H9 (cell line): ENCODE measurements around the gene PCDH9. TPM values are rescaled to one million over a fixed set of nuclear protein-coding genes. Genes with fewer than 3 reads are reported as not detected.

ENCODE experiments used
- DNase-seq: peaks from one replicate; pipeline ENCODE4 v3.0.0-alpha.2; 2017
- H2AFZ ChIP-seq: one replicate; pipeline ENCODE4 v1.6.1; 2013; ENCODE audit warnings: mild to moderate bottlenecking, low read length, control low read depth, moderate library complexity
- H2AK5ac ChIP-seq: 2 replicates; pipeline ENCODE4 v1.6.1; 2013; ENCODE audit warnings: low read length, control low read depth, mixed read lengths; ENCODE audit not compliant: insufficient read length
- H2BK120ac ChIP-seq: one replicate; pipeline ENCODE4 v1.6.1; 2013; ENCODE audit warnings: low read depth, mild to moderate bottlenecking, low read length, control low read depth, inconsistent platforms; ENCODE audit not compliant: poor library complexity, severe bottlenecking
- H2BK12ac ChIP-seq: 2 replicates; pipeline ENCODE4 v1.6.1; 2013; ENCODE audit warnings: low read length, control low read depth, mixed read lengths, low read depth; ENCODE audit not compliant: insufficient read length
- H2BK15ac ChIP-seq: 2 replicates; pipeline ENCODE4 v1.6.1; 2013; ENCODE audit warnings: low read depth, low read length, control low read depth
- H2BK20ac ChIP-seq: one replicate; pipeline ENCODE4 v1.6.1; 2013; ENCODE audit warnings: low read depth, mild to moderate bottlenecking, low read length, control low read depth, inconsistent platforms; ENCODE audit not compliant: poor library complexity, severe bottlenecking
- H2BK5ac ChIP-seq: 2 replicates; pipeline ENCODE4 v1.6.1; 2013; ENCODE audit warnings: low read length, control low read depth, mixed read lengths; ENCODE audit not compliant: insufficient read length
- H3K14ac ChIP-seq: 2 replicates; pipeline ENCODE4 v1.6.1; 2013; ENCODE audit warnings: low read length, control low read depth; ENCODE audit not compliant: insufficient read depth
- H3K18ac ChIP-seq: 2 replicates; pipeline ENCODE4 v1.6.1; 2013; ENCODE audit warnings: low read depth, mild to moderate bottlenecking, mixed read lengths, low read length, control low read depth; ENCODE audit not compliant: insufficient read length
- H3K23ac ChIP-seq: 2 replicates; pipeline ENCODE4 v1.6.1; 2013; ENCODE audit warnings: low read length, control low read depth, mixed read lengths, low read depth; ENCODE audit not compliant: insufficient read length
- H3K23me2 ChIP-seq: 2 replicates; pipeline ENCODE4 v1.6.1; 2013; ENCODE audit warnings: low read depth, mild to moderate bottlenecking, mixed read lengths, low read length, control low read depth; ENCODE audit not compliant: insufficient read length, poor library complexity, severe bottlenecking
- H3K27ac ChIP-seq: 2 replicates; pipeline ENCODE4 v1.5.1; 2013; ENCODE audit warnings: low read length, control low read depth, mixed read lengths, low read depth; ENCODE audit not compliant: insufficient read length
- H3K27me3 ChIP-seq: 2 replicates; pipeline ENCODE4 v1.6.1; 2013; ENCODE audit warnings: low read length, control low read depth, inconsistent platforms; ENCODE audit not compliant: insufficient read depth
- H3K4ac ChIP-seq: 2 replicates; pipeline ENCODE4 v1.6.1; 2013; ENCODE audit warnings: low read depth, mild to moderate bottlenecking, control low read depth, inconsistent platforms, low read length, moderate library complexity
- H3K4me1 ChIP-seq: 2 replicates; pipeline ENCODE4 v1.6.1; 2013; ENCODE audit warnings: low read length, control low read depth, inconsistent platforms; ENCODE audit not compliant: insufficient read depth
- H3K4me2 ChIP-seq: 2 replicates; pipeline ENCODE4 v1.6.1; 2013; ENCODE audit warnings: low read length, control low read depth, mixed read lengths; ENCODE audit not compliant: insufficient read length, insufficient read depth
- H3K56ac ChIP-seq: 2 replicates; pipeline ENCODE4 v1.6.1; 2013; ENCODE audit warnings: low read depth, mild to moderate bottlenecking, mixed read lengths, low read length, control low read depth; ENCODE audit not compliant: insufficient read length
- H3K79me1 ChIP-seq: 2 replicates; pipeline ENCODE4 v1.6.1; 2013; ENCODE audit warnings: low read depth, mild to moderate bottlenecking, moderate library complexity, low read length, control low read depth, inconsistent platforms; ENCODE audit not compliant: insufficient read depth, poor library complexity, severe bottlenecking
- H3K79me2 ChIP-seq: 2 replicates; pipeline ENCODE4 v1.6.1; 2013; ENCODE audit warnings: low read length, control low read depth, inconsistent platforms; ENCODE audit not compliant: insufficient read depth
- H3K9ac ChIP-seq: 2 replicates; pipeline ENCODE4 v1.6.1; 2013; ENCODE audit warnings: low read length, control low read depth, mixed read lengths; ENCODE audit not compliant: insufficient read length; ENCODE audit errors: extremely low read depth
- H3K9me3 ChIP-seq: one replicate; pipeline ENCODE4 v1.6.1; 2013; ENCODE audit warnings: low read depth, low read length, inconsistent platforms; ENCODE audit not compliant: control insufficient read depth
- H3T11ph ChIP-seq: one replicate; pipeline ENCODE4 v1.6.1; 2013; ENCODE audit warnings: mild to moderate bottlenecking, low read length, control low read depth, inconsistent platforms
- H4K20me1 ChIP-seq: one replicate; pipeline ENCODE4 v1.6.1; 2013; ENCODE audit not compliant: control insufficient read depth, insufficient read length, insufficient read depth
- H4K5ac ChIP-seq: 2 replicates; pipeline ENCODE4 v1.6.1; 2013; ENCODE audit warnings: low read depth, mild to moderate bottlenecking, mixed read lengths, low read length, control low read depth; ENCODE audit not compliant: insufficient read length
- H4K8ac ChIP-seq: replicated peaks from 2 replicates; pipeline ENCODE4 v1.6.1; 2013; ENCODE audit warnings: low read length, control low read depth, mixed read lengths, low read depth; ENCODE audit not compliant: insufficient read length
- H4K91ac ChIP-seq: 2 replicates; pipeline ENCODE4 v1.6.1; 2013; ENCODE audit warnings: low read depth, mild to moderate bottlenecking, moderate library complexity, mixed read lengths, low read length, control low read depth; ENCODE audit not compliant: insufficient read length
- H3K27ac Mint-ChIP-seq, 3 experiments: 2 replicates in 2 of 3; 3 replicates in 1 of 3; pipeline ENCODE4 v1.8.0; 2020 to 2021; ENCODE audit warnings: mixed read lengths in 3 of 3, mild to moderate bottlenecking in 1 of 3, moderate library complexity in 1 of 3
- H3K27me3 Mint-ChIP-seq: 2 replicates; pipeline ENCODE4 v1.8.0; 2021; ENCODE audit warnings: low read depth, mild to moderate bottlenecking, moderate library complexity, mixed read lengths
- H3K36me3 Mint-ChIP-seq, 3 experiments: 2 replicates in 2 of 3; 3 replicates in 1 of 3; pipeline ENCODE4 v1.8.0; 2020 to 2021; ENCODE audit warnings: low read depth in 3 of 3, mixed read lengths in 3 of 3; ENCODE audit not compliant: insufficient read depth in 1 of 3
- H3K4me1 Mint-ChIP-seq, 2 experiments: 2 replicates each; pipeline ENCODE4 v1.8.0; 2020; ENCODE audit warnings: mixed read lengths in 2 of 2
- H3K4me3 Mint-ChIP-seq, 2 experiments: 2 replicates in 1 of 2; 3 replicates in 1 of 2; pipeline ENCODE4 v1.8.0; 2020 to 2021; ENCODE audit warnings: mild to moderate bottlenecking in 2 of 2, mixed read lengths in 2 of 2, moderate library complexity in 1 of 2
- H3K9me3 Mint-ChIP-seq, 2 experiments: 2 replicates in 1 of 2; 3 replicates in 1 of 2; pipeline ENCODE4 v1.8.0; 2020; ENCODE audit warnings: mild to moderate bottlenecking in 2 of 2, mixed read lengths in 2 of 2, moderate library complexity in 1 of 2
- CTCF ChIP-seq: fragments of 200-600 bp; sonication (generic); conservative IDR thresholded peaks from 3 replicates; pipeline ENCODE4 v1.8.0; 2021; ENCODE audit warnings: antibody characterized with exemption, mild to moderate bottlenecking
- WGBS: extraction: QIAGEN DNeasy Blood & Tissue Kit; methylation state at CpG from one replicate; pipeline ENCODE4 v1.1.7; 2013; ENCODE audit warnings: missing lambda C conversion rate, low lambda C conversion rate, mixed read lengths; ENCODE audit not compliant: insufficient read length; ENCODE audit errors: extremely low coverage; 5-methylcytosine and 5-hydroxymethylcytosine counted together
- total RNA-seq: library from RNA; stranded (reverse); gene quantifications from 2 replicates; pipeline ENCODE4 v1.2.1, GENCODE V29; 2021

Gene PCDH9
- total RNA-seq, 1 experiment from 2014 or later: 0.11 TPM

GRCh38 chr13:66899955-66900354, 330.2 kb downstream of the PCDH9 start:
- Mint-ChIP-seq H3K36me3 (no peaks in the 10 kb centered on the region), H3K27ac (no peak overlapping the region), H3K4me1 (peaks cover 2 to 3% of the 10 kb centered on the region in 2 experiments), H3K9me3 (no peaks in the 10 kb centered on the region; a peak in 1 of 5 replicates), H3K27me3 (no peaks in the 10 kb centered on the region), H3K4me3 (no peak overlapping the region)
- H3K27ac ChIP-seq: no peak overlapping the region
- H4K8ac ChIP-seq: no peak overlapping the region
- DNase-seq: no peak
- no peak overlapping the region for H2BK15ac ChIP-seq
- H3K79me1 ChIP-seq: no peaks in the 10 kb centered on the region
- H4K91ac ChIP-seq: no peak overlapping the region
- H3K9ac ChIP-seq: no peak overlapping the region
- no peak overlapping the region for H3K14ac ChIP-seq
- no peaks in the 10 kb centered on the region for H4K20me1 ChIP-seq
- no peak overlapping the region for H3K4me2 ChIP-seq
- H2BK120ac ChIP-seq: no peak overlapping the region
- H3K9me3 ChIP-seq: no peaks in the 10 kb centered on the region
- H3K18ac ChIP-seq: no peak overlapping the region
- H2AK5ac ChIP-seq: no peak overlapping the region
- H2BK20ac ChIP-seq: no peak overlapping the region
- no peaks in the 10 kb centered on the region for H3K27me3 ChIP-seq
- no peak overlapping the region for H3K4ac ChIP-seq
- TF ChIP-seq CTCF: no peak
- no peak overlapping the region for H3K23ac ChIP-seq
- no peak overlapping the region for H3T11ph ChIP-seq
- H3K4me1 ChIP-seq: no peaks in the 10 kb centered on the region
- WGBS: no CpG with 5 or more reads among the region's 3 CpGs
- H3K23me2 ChIP-seq: no peaks in the 10 kb centered on the region
- no peak overlapping the region for H3K56ac ChIP-seq
- H2AFZ ChIP-seq: no peak overlapping the region
- H3K79me2 ChIP-seq: no peaks in the 10 kb centered on the region
- H2BK5ac ChIP-seq: no peak overlapping the region
- H2BK12ac ChIP-seq: no peak overlapping the region
- no peak overlapping the region for H4K5ac ChIP-seq
